Hepatocyte (in vitro differentiated cells): ENCODE data around the gene SPTBN2. TPM values are rescaled to one million over a fixed set of nuclear protein-coding genes. Genes with fewer than 3 reads are reported as not detected.

ENCODE experiments used
- DNase-seq: peaks from one replicate; pipeline ENCODE4 v3.0.0-alpha.2; 2016; ENCODE audit warnings: low spot score
- H2AFZ ChIP-seq: fragments of 200-600 bp; sonication (generic); 2 replicates; pipeline ENCODE4 v1.6.0; 2016; ENCODE audit warnings: antibody characterized with exemption, mild to moderate bottlenecking
- H3K27ac ChIP-seq: fragments of 200-600 bp; sonication (generic); 2 replicates; pipeline ENCODE4 v1.5.1; 2016; ENCODE audit warnings: mild to moderate bottlenecking
- H3K27me3 ChIP-seq: fragments of 200-600 bp; sonication (generic); 2 replicates; pipeline ENCODE4 v1.6.1; 2016
- H3K36me3 ChIP-seq: fragments of 200-600 bp; sonication (generic); replicated peaks from 2 replicates; pipeline ENCODE4 v1.5.1; 2016; ENCODE audit warnings: low read depth; ENCODE audit not compliant: insufficient read depth
- H3K4me1 ChIP-seq: fragments of 200-600 bp; sonication (generic); 2 replicates; pipeline ENCODE4 v1.5.1; 2016; ENCODE audit warnings: mild to moderate bottlenecking, moderate library complexity; ENCODE audit not compliant: insufficient read depth
- H3K4me2 ChIP-seq: fragments of 200-600 bp; sonication (generic); 2 replicates; pipeline ENCODE4 v1.6.0; 2016
- H3K4me3 ChIP-seq: fragments of 200-600 bp; sonication (generic); 2 replicates; pipeline ENCODE4 v1.5.1; 2016; ENCODE audit warnings: mild to moderate bottlenecking
- H3K79me2 ChIP-seq: fragments of 200-600 bp; sonication (generic); 2 replicates; pipeline ENCODE4 v1.6.0; 2017; ENCODE audit warnings: mild to moderate bottlenecking
- H3K9me2 ChIP-seq: fragments of 200-600 bp; sonication (generic); replicated peaks from 2 replicates; pipeline ENCODE4 v1.6.0; 2017; ENCODE audit warnings: mild to moderate bottlenecking; ENCODE audit not compliant: insufficient read depth
- H3K9me3 ChIP-seq: fragments of 200-600 bp; sonication (generic); 2 replicates; pipeline ENCODE4 v1.5.1; 2016; ENCODE audit warnings: low read depth, mild to moderate bottlenecking
- H4K20me1 ChIP-seq: fragments of 200-600 bp; sonication (generic); 2 replicates; pipeline ENCODE4 v1.6.0; 2016; ENCODE audit warnings: mild to moderate bottlenecking; ENCODE audit not compliant: insufficient read depth, poor library complexity, severe bottlenecking
- CTCF ChIP-seq: fragments of 200-600 bp; sonication (generic); IDR thresholded peaks from 2 replicates; pipeline ENCODE4 v1.5.1; 2016; ENCODE audit warnings: antibody characterized with exemption, mild to moderate bottlenecking; ENCODE audit not compliant: poor library complexity
- EZH2 ChIP-seq: fragments of 200-600 bp; sonication (generic); IDR thresholded peaks from 2 replicates; pipeline ENCODE4 v1.6.1; 2016; ENCODE audit warnings: antibody characterized with exemption, mild to moderate bottlenecking, borderline replicate concordance
- EZH2phosphoT487 ChIP-seq: fragments of 200-600 bp; sonication (generic); IDR thresholded peaks from one replicate; pipeline ENCODE4 v1.6.1; 2018; ENCODE audit warnings: antibody characterized with exemption, mild to moderate bottlenecking, low read depth, moderate library complexity; ENCODE audit not compliant: unreplicated experiment, severe bottlenecking
- WGBS: methylation state at CpG from one replicate; pipeline ENCODE4 v1.1.6; 2016; ENCODE audit warnings: low lambda C conversion rate; ENCODE audit errors: missing lambda C conversion rate; 5-methylcytosine and 5-hydroxymethylcytosine counted together
- polyA plus RNA-seq: library from polyadenylated mRNA; unstranded; fragments of >200 nt; fragmentation: Nextera tagmentation; extraction: Ambion mirVana; gene quantifications from 2 replicates; pipeline ENCODE4 v1.2.1, GENCODE V29; 2016
- total RNA-seq: library from RNA; depleted of rRNA; stranded (reverse); fragments of >200 nt; gene quantifications from 2 replicates; pipeline ENCODE4 v1.2.3, GENCODE V29; 2014

Gene SPTBN2
- total and polyA plus RNA-seq, 2 experiments from 2014 or later: 152 to 177 TPM

DNA sequence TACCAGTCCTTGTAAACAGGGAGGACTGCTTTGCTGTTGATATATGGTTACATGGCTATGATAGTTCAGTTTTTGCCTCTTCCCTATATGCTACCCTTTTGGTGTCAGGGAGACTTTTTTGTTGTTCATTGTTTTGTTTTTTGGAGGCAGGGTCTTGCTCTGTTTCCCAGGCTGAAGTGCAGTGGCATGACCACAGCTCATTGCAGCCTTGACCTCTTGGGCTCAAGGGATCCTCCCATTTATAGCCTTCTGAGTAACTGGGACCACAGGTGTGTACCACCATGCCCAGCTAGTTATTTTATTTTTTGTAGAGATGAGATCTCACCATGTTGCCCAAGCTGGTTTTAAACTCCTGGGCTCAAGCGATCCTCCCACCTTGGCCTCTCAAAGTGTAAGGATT is 38.6 kb upstream of the SPTBN2 start:
- H3K27ac ChIP-seq: no peak overlapping the region

DNA sequence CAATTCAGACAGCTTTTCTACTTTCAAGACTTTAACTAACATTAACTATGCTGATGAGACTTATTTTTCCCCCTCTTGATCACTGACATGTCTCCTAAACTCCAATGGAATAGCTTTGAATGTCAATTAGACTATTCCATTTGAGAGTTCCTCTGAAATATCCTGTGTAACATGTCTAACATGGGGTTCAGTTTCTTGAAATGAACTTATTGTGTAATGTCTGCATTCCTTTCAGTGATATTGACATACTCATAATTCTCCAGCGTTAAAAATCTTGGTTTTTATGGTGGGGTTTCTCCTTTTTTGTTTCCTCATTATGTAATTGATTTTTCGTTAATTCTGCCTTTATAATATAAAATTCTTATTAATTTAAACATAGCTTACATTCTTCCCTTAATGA is 37.7 kb upstream of the SPTBN2 start:
- H3K79me2 ChIP-seq: no peaks in the 10 kb centered on the region
- H3K36me3 ChIP-seq: no peaks in the 10 kb centered on the region
- no peaks in the 10 kb centered on the region for H3K27me3 ChIP-seq
- H3K27ac ChIP-seq: no peak overlapping the region
- no peaks in the 10 kb centered on the region for H4K20me1 ChIP-seq
- H3K4me1 ChIP-seq: no peaks in the 10 kb centered on the region
- H3K4me2 ChIP-seq: no peak overlapping the region
- H3K4me3 ChIP-seq: no peak overlapping the region
- no peaks in the 10 kb centered on the region for H3K9me2 ChIP-seq
- H3K9me3 ChIP-seq: no peaks in the 10 kb centered on the region
- 95% methylated on average over 2 of the region's 2 CpGs for WGBS
- no peak for DNase-seq
- no peak overlapping the region for H2AFZ ChIP-seq
- TF ChIP-seq EZH2phosphoT487 (no peak), CTCF (no peak), EZH2 (no peak)

More for the DNA sequence above, 38.6 kb upstream of the SPTBN2 start:
- Histone ChIP-seq H3K9me3 (no peaks in the 10 kb centered on the region), H3K4me1 (no peaks in the 10 kb centered on the region), H2AFZ (no peak overlapping the region), H3K27me3 (no peaks in the 10 kb centered on the region), H3K4me3 (no peak overlapping the region), H3K79me2 (no peaks in the 10 kb centered on the region), H3K4me2 (no peak overlapping the region), H4K20me1 (no peaks in the 10 kb centered on the region), H3K9me2 (no peaks in the 10 kb centered on the region), H3K36me3 (no peaks in the 10 kb centered on the region)
- DNase-seq: no peak
- no peak for TF ChIP-seq EZH2phosphoT487
- WGBS: 85% methylated on average over 1 of the region's 1 CpG

DNA sequence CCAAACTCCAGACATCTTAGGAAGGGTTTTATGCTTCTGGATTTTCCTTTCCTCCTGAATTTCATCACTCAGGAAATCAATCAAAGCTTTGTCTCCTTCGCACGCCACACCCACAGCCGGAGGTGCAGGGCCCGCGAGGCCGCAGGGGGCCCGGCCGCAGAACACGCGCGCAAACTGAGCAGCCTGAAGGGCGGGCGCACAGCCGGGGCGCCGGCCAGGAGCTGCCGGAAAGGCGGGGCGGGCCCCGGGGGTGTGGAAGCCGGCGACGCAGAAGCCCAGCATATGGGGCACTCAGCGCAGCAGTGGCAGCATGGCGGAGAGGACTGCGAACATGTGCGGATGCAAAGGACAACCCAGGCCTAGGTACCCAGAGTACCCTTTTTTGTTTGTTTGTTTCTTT is 33.1 kb upstream of the SPTBN2 start:
- DNase-seq: no peak
- WGBS: 98% methylated on average over 27 of the region's 27 CpGs
- H3K27ac ChIP-seq: no peak overlapping the region

DNA sequence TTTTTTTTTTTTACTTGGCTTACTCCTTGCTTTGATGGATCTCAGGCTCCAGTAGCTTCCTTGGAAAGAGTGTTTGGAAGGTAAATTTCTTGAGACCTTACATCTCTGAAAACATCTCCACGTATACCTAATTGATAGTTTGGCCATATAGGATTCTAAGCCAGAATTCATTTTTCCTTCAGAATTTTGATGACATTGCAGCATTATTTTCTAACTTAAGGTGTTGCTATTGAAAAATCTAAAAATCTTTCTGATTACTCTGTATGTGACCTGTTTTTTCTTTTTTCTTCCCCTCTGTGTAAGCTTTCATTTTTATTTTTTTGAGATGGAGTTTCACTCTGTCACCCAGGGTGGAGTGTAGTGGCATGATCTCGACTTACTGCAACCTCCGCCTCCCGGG is 23.1 kb upstream of the SPTBN2 start:
- H3K27me3 ChIP-seq: no peaks in the 10 kb centered on the region
- no peak overlapping the region for H2AFZ ChIP-seq
- no peak for TF ChIP-seq CTCF
- no peak for TF ChIP-seq EZH2
- no peak for TF ChIP-seq EZH2phosphoT487
- no peak overlapping the region for H3K4me2 ChIP-seq
- H3K36me3 ChIP-seq: no peaks in the 10 kb centered on the region
- H4K20me1 ChIP-seq: no peaks in the 10 kb centered on the region
- DNase-seq: no peak
- H3K4me3 ChIP-seq: no peak overlapping the region
- no peaks in the 10 kb centered on the region for H3K9me2 ChIP-seq
- 97% methylated on average over 4 of the region's 4 CpGs for WGBS
- no peaks in the 10 kb centered on the region for H3K9me3 ChIP-seq
- no peak overlapping the region for H3K27ac ChIP-seq
- peaks cover 64% of the 10 kb centered on the region for H3K79me2 ChIP-seq
- no peaks in the 10 kb centered on the region for H3K4me1 ChIP-seq

More for the DNA sequence above, 33.1 kb upstream of the SPTBN2 start:
- H3K4me2 ChIP-seq: no peak overlapping the region
- no peaks in the 10 kb centered on the region for H3K9me3 ChIP-seq
- H3K36me3 ChIP-seq: no peaks in the 10 kb centered on the region
- TF ChIP-seq CTCF (no peak), EZH2 (no peak), EZH2phosphoT487 (no peak)
- no peaks in the 10 kb centered on the region for H3K27me3 ChIP-seq
- no peak overlapping the region for H3K4me3 ChIP-seq
- H4K20me1 ChIP-seq: no peaks in the 10 kb centered on the region
- no peak overlapping the region for H2AFZ ChIP-seq
- H3K79me2 ChIP-seq: no peaks in the 10 kb centered on the region
- H3K4me1 ChIP-seq: no peaks in the 10 kb centered on the region
- H3K9me2 ChIP-seq: no peaks in the 10 kb centered on the region
